CD4-positive, alpha-beta T cell treated with Interleukin-6 for 4 hours (primary cell): Measurements from ENCODE around the gene ACTL9.
A peak's percentile ranks its signal among the peaks of the same experiment; 100 is the strongest.
"Not testable (repeated sequence)": the region's sequence is repeated elsewhere in the genome, so short reads cannot be mapped to it uniquely, and the experiment has no call there.

Experiments used
- DNase-seq: peaks from one replicate; pipeline ENCODE4 v3.0.0-alpha.2; 2020; ENCODE audit warnings: mixed read lengths

ACTL9 gene, protein sequence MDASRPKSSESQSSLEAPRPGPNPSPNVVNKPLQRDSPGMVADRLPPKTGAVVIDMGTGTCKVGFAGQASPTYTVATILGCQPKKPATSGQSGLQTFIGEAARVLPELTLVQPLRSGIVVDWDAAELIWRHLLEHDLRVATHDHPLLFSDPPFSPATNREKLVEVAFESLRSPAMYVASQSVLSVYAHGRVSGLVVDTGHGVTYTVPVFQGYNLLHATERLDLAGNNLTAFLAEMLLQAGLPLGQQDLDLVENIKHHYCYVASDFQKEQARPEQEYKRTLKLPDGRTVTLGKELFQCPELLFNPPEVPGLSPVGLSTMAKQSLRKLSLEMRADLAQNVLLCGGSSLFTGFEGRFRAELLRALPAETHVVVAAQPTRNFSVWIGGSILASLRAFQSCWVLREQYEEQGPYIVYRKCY

DNA sequence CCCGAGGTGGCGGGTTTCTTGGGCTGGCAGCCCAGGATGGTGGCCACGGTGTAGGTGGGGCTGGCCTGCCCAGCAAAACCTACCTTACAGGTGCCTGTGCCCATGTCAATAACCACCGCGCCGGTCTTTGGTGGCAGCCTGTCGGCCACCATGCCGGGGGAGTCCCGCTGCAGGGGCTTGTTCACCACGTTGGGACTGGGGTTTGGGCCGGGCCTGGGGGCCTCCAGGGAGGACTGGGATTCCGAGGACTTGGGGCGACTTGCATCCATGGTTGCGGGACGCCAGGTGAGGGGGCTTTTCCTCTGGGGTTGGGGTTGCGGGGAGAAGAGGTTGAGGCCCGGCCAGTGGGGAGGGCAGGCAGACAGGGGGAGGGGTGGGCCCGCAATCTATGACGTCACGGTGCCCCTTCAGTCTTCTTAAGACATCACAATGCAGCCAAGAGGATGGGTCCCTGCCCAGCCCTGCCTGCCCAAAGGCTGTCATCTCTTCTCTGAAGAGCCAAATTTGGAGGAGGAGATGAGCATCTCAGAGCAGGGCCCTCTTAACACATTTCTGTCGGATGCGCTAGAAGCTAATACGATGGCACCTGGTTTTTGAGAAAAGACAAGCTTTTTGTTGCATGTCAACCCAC is at the start of gene ACTL9:
Gene ACTL9, minus strand, starts transcription at position 363 of the 631 bp plus-strand sequence. Its CDS starts 94 bp downstream, at position 269.
- no peak for DNase-seq

DNA sequence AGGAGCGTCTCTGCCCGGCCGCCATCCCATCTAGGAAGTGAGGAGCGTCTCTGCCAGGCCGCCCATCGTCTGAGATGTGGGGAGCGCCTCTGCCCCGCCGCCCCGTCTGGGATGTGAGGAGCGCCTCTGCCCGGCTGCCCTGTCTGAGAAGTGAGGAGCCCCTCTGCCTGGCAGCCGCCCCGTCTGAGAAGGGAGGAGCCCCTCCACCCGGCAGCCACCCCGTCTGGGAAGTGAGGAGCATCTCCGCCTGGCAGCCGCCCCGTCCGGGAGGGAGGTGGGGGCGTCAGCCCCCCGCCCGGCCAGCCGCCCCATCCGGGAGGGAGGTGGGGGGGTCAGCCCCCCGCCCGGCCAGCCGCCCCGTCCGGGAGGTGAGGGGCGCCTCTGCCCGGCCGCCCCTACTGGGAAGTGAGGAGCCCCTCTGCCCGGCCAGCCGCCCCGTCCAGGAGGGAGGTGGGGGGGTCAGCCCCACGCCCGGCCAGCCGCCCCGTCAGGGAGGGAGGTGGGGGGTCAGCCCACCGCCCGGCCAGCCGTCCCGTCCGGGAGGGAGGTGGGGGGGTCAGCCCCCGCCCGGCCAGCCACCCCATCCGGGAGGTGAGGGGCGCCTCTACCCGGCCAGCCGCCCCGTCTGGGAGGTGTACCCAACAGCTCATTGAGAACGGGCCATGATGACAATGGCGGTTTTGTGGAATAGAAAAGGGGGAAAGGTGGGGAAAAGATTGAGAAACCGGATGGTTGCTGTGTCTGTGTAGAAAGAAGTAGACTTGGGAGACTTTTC is 40.9 kb upstream of the ACTL9 start:
- not testable (repeated sequence) for DNase-seq

- DNase-seq: no peak
Observed at GRCh38 chr19:8738377-8738776, 39.8 kb upstream of the ACTL9 start.

- DNase-seq: no peak
Observed at GRCh38 chr19:8731428-8732169, 33.0 kb upstream of the ACTL9 start.

GRCh38 chr19:8724276-8724675 is 25.7 kb upstream of the ACTL9 start:
- no peak for DNase-seq

DNA sequence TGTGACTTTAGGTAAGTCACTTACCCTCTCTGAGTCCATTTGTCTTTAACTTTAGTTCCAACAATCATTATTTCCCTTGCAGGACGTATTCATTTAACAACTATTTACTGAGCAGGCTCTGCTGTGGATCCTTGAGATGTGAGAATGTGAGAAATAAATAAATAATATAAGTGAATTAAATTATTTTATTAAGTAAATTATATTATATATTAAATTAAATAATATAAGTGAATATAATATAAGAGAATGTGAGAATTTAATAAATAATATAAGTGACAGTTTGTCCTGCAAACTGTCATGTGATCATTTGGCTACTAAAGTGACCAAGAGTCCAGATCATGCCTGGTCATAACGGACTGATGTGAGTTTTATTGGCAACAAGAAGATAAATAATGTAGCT is 23.4 kb upstream of the ACTL9 start:
- DNase-seq: no peak

DNA sequence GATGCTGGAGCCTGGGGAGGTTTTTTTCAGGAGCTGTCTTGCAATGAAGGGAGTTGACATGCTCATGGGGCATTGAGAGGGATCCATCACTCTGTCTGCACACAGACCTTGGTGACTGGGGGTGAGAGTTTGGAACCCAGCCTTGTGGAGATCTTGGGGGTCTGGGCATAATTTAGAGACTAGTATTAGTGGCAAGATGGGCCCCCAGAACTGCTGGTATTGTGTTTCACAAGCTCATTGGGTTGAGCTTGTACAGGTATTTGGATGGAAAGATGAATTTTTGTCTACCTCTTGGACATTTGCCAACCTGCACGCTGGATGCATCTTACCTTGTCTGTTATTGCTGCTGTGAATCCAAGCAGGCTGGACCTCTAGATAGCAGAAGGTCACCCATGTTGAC is 22.7 kb upstream of the ACTL9 start, which contains the start of gene OR2Z1:
Gene OR2Z1, plus strand, starts transcription at position 301 of the 400 bp plus-strand sequence. CDS start 9,395 bp downstream, outside the sequence.
- no peak for DNase-seq

- not testable (repeated sequence) for DNase-seq
Observed at GRCh38 chr19:8710337-8710736, 11.7 kb upstream of the ACTL9 start.

- no peak for DNase-seq
Observed at GRCh38 chr19:8705742-8706141, 7.1 kb upstream of the ACTL9 start.

GRCh38 chr19:8705304-8705703 is 6.7 kb upstream of the ACTL9 start:
- not testable (repeated sequence) for DNase-seq

DNA sequence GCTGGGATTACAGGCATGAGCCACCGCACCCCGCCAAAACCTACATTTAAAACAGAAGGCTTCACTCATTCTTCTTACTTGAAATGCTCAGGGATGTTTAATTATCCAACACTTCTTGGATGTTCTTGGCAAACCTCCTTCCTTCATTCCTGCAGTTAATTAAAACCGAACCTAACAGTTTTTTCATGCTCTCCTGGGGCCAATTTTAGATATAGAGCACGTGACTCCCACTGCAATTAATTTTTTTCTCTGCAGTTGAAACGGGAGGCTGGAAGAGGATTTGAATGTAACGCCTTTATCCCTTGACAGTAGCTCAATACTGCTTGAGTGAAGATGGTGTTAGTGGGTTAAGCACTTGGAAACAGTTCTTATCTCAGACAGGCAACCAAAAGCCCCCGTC is 4.6 kb upstream of the ACTL9 start:
- no peak for DNase-seq

- DNase-seq: peak; percentile 34
Observed at GRCh38 chr19:8702350-8702749, 3.8 kb upstream of the ACTL9 start.

DNA sequence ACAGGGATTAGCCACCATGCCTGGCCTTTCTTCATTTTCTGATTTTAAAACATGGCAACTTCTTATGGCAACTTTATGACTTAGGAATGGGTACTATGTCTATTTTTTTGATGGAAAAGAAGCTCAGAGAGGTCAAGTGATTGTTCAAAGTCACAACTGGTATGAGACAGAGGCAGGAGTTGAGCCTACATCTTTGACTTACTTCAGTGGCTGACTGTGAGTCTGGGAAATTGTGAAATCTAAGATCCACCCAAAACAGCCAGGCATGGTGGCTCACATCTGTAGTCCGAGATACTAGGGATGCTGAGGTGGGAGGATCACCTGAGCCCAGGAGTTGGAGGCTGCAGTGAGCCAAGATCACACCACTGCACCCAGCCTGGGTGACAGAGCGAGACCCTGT is 2.4 kb upstream of the ACTL9 start:
- no peak for DNase-seq

- DNase-seq: no peak
Observed at GRCh38 chr19:8699908-8700307, 1.3 kb upstream of the ACTL9 start.

GRCh38 chr19:8697671-8698432 is 743 bp downstream of the ACTL9 start:
- peak; percentile 6 for DNase-seq

DNA sequence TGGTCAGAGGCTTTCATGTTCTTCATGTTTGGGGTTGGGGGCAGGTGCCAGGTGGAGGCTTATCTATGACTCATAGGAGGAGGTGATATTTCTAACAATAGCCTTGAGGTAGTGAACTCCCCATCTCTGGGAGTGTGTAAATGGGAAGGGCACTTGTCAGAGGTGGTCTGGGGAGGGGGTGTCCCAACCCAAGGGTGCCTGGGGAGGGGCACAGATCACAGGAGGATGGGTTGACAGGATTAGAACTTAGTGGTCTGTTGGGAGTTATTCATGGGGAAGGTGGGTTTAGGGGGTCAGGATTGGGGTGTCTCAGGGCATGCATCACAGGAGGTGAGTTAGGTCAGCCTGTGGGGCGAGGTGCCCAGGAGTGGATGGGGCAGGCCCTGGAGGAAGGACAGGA is 1.6 kb downstream of the ACTL9 start:
- no peak for DNase-seq

GRCh38 chr19:8695911-8696310 is 2.7 kb downstream of the ACTL9 start:
- DNase-seq: no peak

DNA sequence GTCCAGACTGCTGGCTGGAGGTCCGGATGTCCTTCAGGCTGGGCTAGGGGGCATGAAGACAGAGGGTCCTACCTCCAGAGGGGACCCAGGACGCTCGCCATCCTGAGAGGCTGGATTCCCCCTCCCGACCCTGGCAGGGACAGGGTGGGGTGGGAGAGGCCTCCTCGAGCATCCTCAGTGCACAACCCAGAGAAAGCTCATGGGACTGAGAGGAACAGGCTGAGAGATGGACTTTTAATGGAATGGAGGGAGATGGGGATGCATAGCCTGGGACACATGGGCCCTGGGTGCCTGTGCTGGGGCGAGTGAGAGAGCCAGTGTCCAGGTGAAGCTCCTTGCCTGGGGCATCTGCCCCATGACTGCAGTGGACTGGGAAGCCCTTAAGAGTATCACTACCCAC is 3.1 kb downstream of the ACTL9 start:
- no peak for DNase-seq

- no peak for DNase-seq
Observed at GRCh38 chr19:8690753-8691539, 7.6 kb downstream of the ACTL9 start.

GRCh38 chr19:8688930-8689329 is 9.7 kb downstream of the ACTL9 start:
- DNase-seq: no peak

- no peak for DNase-seq
Observed at GRCh38 chr19:8686549-8686948, 12.0 kb downstream of the ACTL9 start.
